Islet of Langerhans (tissue), 1 donor: Measurements from ENCODE around the gene CSAD.
"Not testable (repeated sequence)": the region's sequence is repeated elsewhere in the genome, so short reads cannot be mapped to it uniquely, and the experiment has no call there.

Experiments used
- FAIRE-seq: peaks from one replicate; lab custom pipeline; 2011; peaks lifted over from hg19 to GRCh38; lab: Jason Lieb, UNC

CSAD gene

GRCh38 chr12:53177447-53177846 lies 3.3 kb downstream of the CSAD start:
- FAIRE-seq, result not testable (repeated sequence)

GRCh38 chr12:53176750-53177149 lies 4.0 kb downstream of the CSAD start:
- no peak for FAIRE-seq

- no peak for FAIRE-seq
Observed at GRCh38 chr12:53174881-53175491, 5.7 kb downstream of the CSAD start.

- no peak for FAIRE-seq
Observed at GRCh38 chr12:53173085-53173715, 7.5 kb downstream of the CSAD start.

GRCh38 chr12:53172352-53172751 lies 8.4 kb downstream of the CSAD start:
- no peak for FAIRE-seq

GRCh38 chr12:53171725-53172329 lies 8.9 kb downstream of the CSAD start:
- FAIRE-seq, result no peak

GRCh38 chr12:53170876-53171724 lies 9.6 kb downstream of the CSAD start:
- no peak for FAIRE-seq

GRCh38 chr12:53170215-53170614 lies 10.5 kb downstream of the CSAD start:
- FAIRE-seq, result no peak

- FAIRE-seq, result no peak
Observed at GRCh38 chr12:53169644-53170043, 11.1 kb downstream of the CSAD start.

- no peak for FAIRE-seq
Observed at GRCh38 chr12:53166837-53167236, 13.9 kb downstream of the CSAD start.

- not testable (repeated sequence) for FAIRE-seq
Observed at GRCh38 chr12:53163008-53163407, 17.7 kb downstream of the CSAD start.

- FAIRE-seq, result no peak
Observed at GRCh38 chr12:53161119-53161911, 19.4 kb downstream of the CSAD start.

- no peak for FAIRE-seq
Observed at GRCh38 chr12:53160673-53161072, 20.1 kb downstream of the CSAD start.

- no peak for FAIRE-seq
Observed at GRCh38 chr12:53160000-53160399, 20.7 kb downstream of the CSAD start.

GRCh38 chr12:53159195-53159839 lies 21.4 kb downstream of the CSAD start:
- FAIRE-seq, result no peak

GRCh38 chr12:53152390-53152789 lies 28.3 kb downstream of the CSAD start:
- FAIRE-seq, result no peak

- no peak for FAIRE-seq
Observed at GRCh38 chr12:53151039-53151438, 29.7 kb downstream of the CSAD start.

- FAIRE-seq, result no peak
Observed at GRCh38 chr12:53147653-53148052, 33.1 kb downstream of the CSAD start.

GRCh38 chr12:53147181-53147580 lies 33.5 kb downstream of the CSAD start:
- FAIRE-seq, result no peak

- no peak for FAIRE-seq
Observed at GRCh38 chr12:53145383-53146260, 35.1 kb downstream of the CSAD start.

GRCh38 chr12:53143355-53143754 lies 37.4 kb downstream of the CSAD start:
- no peak for FAIRE-seq
